Measurements from ENCODE around the gene CCDC40. TPM values are rescaled to one million over a fixed set of nuclear protein-coding genes. Genes with fewer than 3 reads are reported as not detected.

The CCDC40 gene, protein sequence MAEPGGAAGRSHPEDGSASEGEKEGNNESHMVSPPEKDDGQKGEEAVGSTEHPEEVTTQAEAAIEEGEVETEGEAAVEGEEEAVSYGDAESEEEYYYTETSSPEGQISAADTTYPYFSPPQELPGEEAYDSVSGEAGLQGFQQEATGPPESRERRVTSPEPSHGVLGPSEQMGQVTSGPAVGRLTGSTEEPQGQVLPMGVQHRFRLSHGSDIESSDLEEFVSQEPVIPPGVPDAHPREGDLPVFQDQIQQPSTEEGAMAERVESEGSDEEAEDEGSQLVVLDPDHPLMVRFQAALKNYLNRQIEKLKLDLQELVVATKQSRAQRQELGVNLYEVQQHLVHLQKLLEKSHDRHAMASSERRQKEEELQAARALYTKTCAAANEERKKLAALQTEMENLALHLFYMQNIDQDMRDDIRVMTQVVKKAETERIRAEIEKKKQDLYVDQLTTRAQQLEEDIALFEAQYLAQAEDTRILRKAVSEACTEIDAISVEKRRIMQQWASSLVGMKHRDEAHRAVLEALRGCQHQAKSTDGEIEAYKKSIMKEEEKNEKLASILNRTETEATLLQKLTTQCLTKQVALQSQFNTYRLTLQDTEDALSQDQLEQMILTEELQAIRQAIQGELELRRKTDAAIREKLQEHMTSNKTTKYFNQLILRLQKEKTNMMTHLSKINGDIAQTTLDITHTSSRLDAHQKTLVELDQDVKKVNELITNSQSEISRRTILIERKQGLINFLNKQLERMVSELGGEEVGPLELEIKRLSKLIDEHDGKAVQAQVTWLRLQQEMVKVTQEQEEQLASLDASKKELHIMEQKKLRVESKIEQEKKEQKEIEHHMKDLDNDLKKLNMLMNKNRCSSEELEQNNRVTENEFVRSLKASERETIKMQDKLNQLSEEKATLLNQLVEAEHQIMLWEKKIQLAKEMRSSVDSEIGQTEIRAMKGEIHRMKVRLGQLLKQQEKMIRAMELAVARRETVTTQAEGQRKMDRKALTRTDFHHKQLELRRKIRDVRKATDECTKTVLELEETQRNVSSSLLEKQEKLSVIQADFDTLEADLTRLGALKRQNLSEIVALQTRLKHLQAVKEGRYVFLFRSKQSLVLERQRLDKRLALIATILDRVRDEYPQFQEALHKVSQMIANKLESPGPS
- total RNA-seq, result 0.91 and 2.8 TPM in 2 replicates

DNA sequence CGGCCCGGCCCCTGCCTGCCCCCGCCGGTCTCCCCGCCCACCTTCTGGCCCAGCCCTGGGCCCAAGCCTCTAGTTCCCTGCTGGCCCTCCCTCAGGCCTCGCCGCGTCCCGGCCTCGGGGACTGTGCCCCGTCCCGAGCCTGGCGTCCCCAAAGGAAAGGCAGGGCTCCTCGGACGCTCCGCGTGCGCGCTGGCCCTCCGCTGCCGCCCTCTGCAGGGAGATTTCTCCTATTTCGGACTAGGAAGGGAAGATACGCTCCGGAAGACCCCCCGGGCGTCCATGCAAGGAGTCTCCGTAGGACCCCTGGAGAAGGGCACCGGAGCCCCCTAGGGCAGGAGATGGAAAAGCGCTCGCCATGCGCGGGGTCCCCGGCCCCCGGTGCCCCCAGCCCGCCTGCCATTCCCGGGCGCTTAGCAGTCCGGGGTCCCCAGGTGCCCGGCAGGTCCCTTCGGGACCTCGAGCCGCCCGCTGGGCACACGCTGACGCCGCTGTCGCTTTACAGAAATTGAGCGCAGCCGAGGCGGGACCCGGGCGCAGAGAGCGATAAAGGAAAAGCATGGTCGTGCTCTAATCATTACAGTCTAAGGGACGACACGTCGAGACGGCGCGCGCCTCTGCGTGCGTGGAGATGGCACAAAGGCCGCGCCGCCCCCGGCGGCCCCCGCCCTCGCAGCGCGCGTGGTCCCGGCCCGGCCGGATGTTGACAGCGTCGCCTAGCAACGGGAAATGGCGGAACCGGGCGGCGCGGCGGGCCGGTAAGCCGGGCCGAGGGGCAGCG is at the start of gene CCDC40:
Gene CCDC40, plus strand, starts transcription at position 706 of the 778 bp plus-strand sequence. Its CDS starts 21 bp downstream, at position 727.

DNA sequence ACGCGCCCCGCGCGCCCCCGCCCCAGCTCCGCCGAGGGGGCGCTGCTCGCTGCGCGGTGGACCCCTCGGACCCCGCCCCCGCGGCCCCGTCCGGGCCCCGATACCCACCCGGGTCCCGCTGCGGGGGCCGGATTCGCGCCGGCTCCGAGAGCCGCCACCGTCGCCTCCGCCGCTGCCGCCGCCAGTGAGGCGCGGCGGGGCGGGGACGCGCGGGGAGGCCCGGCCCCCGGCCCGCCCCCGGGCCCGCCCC is 830 bp upstream of the CCDC40 start, which contains the start of gene TBC1D16:
Gene TBC1D16, minus strand, starts transcription at position 186 of the 250 bp plus-strand sequence. CDS start 22,325 bp downstream, outside the sequence.

DNA sequence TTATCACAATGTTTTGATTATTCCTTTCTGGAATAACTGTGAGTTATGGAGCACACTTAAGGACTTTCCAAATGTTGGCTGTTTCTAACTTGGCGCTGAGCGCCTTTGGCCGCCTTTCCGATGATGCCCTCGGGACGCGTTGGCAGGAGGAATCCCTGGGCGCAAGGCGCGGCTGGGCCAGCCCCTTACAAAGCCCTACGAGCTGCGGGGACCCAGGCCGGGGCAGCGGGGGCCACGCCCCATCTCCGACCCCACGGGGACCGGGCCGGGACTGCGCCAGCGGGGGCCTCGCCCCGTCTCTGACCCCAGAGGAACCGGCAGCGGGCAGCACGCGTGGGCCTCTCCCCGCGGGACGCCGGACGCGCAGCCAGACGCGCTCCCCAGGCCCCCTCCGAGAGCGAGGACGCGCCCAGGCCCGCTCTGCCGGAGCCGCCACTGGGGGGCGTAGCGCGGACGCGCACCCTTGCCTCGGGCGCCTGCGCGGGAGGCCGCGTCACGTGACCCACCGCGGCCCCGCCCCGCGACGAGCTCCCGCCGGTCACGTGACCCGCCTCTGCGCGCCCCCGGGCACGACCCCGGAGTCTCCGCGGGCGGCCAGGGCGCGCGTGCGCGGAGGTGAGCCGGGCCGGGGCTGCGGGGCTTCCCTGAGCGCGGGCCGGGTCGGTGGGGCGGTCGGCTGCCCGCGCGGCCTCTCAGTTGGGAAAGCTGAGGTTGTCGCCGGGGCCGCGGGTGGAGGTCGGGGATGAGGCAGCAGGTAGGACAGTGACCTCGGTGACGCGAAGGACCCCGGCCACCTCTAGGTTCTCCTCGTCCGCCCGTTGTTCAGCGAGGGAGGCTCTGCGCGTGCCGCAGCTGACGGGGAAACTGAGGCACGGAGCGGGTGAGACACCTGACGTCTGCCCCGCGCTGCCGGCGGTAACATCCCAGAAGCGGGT is 64.8 kb downstream of the CCDC40 start, which contains the start of gene GAA:
Gene GAA, plus strand, starts transcription at position 571 of the 935 bp plus-strand sequence. CDS start 3,006 bp downstream, outside the sequence.

DNA sequence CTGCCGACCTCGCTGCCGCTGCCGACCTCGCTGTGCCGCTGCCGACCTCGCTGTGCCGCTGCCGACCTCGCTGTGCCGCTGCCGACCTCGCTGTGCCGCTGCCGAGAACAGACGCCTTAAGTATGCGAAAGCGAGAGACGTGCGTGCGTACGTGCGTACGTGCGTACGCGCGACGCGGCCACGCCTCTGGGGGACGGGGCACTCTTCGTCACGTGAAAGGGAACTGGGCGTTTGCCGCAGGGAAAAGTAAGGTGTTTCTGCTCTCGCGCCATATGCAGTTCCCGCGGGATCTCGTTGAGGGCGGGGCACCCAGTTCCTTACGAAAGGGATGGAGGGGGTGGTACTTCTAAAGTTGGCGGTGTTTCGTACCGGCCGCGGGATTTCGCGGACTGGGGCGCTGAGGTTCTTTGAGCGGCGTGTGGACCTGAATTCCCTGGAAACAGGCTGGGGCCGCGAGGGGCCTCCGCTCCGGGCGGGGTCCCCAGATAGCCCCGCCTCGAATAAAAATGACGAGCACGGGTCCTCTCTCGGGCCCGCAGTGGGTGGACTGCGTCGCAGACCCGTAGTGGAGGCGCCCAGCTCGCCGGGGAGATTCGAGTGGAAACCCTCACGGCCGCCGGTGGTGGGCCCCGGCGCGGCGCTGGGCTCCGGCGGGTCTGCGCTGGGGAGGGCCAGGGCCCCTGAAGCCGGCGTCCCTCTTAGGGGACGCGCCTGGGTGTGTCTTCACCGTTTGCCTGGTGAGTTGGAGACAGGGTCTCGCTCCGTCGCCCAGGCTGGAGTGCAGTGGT is 110.8 kb downstream of the CCDC40 start, which contains the start of gene EIF4A3:
Gene EIF4A3, minus strand, starts transcription at position 94 of the 788 bp plus-strand sequence. CDS start 167 bp downstream, outside the sequence.

Other genes with a start within 250 kb of the CCDC40 start
- gene CBX8, start 239.6 kb upstream of the CCDC40 start, total RNA-seq, result 5.0 and 9.2 TPM in 2 replicates
- 15.3 and 24.7 TPM in 2 replicates for gene CBX4, start 197.2 kb upstream of the CCDC40 start, total RNA-seq
- gene TBC1D16, start 770 bp upstream of the CCDC40 start, total RNA-seq, result 30.8 and 50.2 TPM in 2 replicates
- 38.7 and 180 TPM in 2 replicates for gene GAA, start 64.9 kb downstream of the CCDC40 start, total RNA-seq
- 69.6 and 77.8 TPM in 2 replicates for gene EIF4A3, start 110.5 kb downstream of the CCDC40 start, total RNA-seq
- gene CARD14, start 133.4 kb downstream of the CCDC40 start, total RNA-seq, result 0.16 TPM in 1 of 2 replicates, not detected in the other
- gene SGSH, start 183.7 kb downstream of the CCDC40 start, total RNA-seq, result 9.1 and 33.5 TPM in 2 replicates
- 4.7 and 9.2 TPM in 2 replicates for gene SLC26A11, start 183.8 kb downstream of the CCDC40 start, total RNA-seq
- 45.6 and 56.7 TPM in 2 replicates for gene RNF213, start 224.2 kb downstream of the CCDC40 start, total RNA-seq